Measurements from ENCODE around the gene HCFC1.

HCFC1 gene

GRCh38 chrX:153927672-153927921 lies 44.0 kb downstream of the HCFC1 start:
- DNase-seq (ENCODE audit: low read depth) = no peak
- no peak for TF ChIP-seq CTCF (IDR thresholded peaks at IDR 0.05; ENCODE audit: insufficient read depth, low read depth, low read length, missing control alignments)
- peak overlapping the region; percentile 80 for H3K4me3 ChIP-seq (ENCODE audit: low read depth, low read length)

- no peak for TF ChIP-seq CTCF (IDR thresholded peaks at IDR 0.05; ENCODE audit: insufficient read depth, low read depth, low read length, missing control alignments)
- peak overlapping the region; percentile 80 for H3K4me3 ChIP-seq (ENCODE audit: low read depth, low read length)
- peak; percentile 91 for DNase-seq (ENCODE audit: low read depth)
Observed at GRCh38 chrX:153926858-153927671, 44.6 kb downstream of the HCFC1 start.

- TF ChIP-seq CTCF (IDR thresholded peaks at IDR 0.05; ENCODE audit: insufficient read depth, low read depth, low read length, missing control alignments) = no peak
- DNase-seq (ENCODE audit: low read depth) = no peak
- peak overlapping the region; percentile 80 for H3K4me3 ChIP-seq (ENCODE audit: low read depth, low read length)
Observed at GRCh38 chrX:153926552-153926857, 45.1 kb downstream of the HCFC1 start.

- DNase-seq (ENCODE audit: low read depth) = peak; percentile 67
- TF ChIP-seq CTCF (IDR thresholded peaks at IDR 0.05; ENCODE audit: insufficient read depth, low read depth, low read length, missing control alignments) = no peak
- H3K4me3 ChIP-seq (ENCODE audit: low read depth, low read length) = peak within 1 kb of the TSS; percentile 87
Observed at GRCh38 chrX:153925739-153926551, 45.7 kb downstream of the HCFC1 start, which contains the start of gene ARHGAP4. TSS of gene ARHGAP4 (minus strand) at chrX:153926264. CDS start at chrX:153926202, 62 bp downstream.

GRCh38 chrX:153925387-153925738 lies 46.3 kb downstream of the HCFC1 start:
- TF ChIP-seq CTCF (IDR thresholded peaks at IDR 0.05; ENCODE audit: insufficient read depth, low read depth, low read length, missing control alignments) = no peak
- peak; percentile 81 for DNase-seq (ENCODE audit: low read depth)
- H3K4me3 ChIP-seq (ENCODE audit: low read depth, low read length) = peak overlapping the region; percentile 87

- peak; percentile 69 for DNase-seq (ENCODE audit: low read depth)
- TF ChIP-seq CTCF (IDR thresholded peaks at IDR 0.05; ENCODE audit: insufficient read depth, low read depth, low read length, missing control alignments) = peak; percentile 24
- H3K4me3 ChIP-seq (ENCODE audit: low read depth, low read length) = peak overlapping the region; percentile 87
Observed at GRCh38 chrX:153924149-153924861, 47.3 kb downstream of the HCFC1 start.

Data from GM12865 (cell line).